HFFc6 (cell line): ENCODE measurements around the gene MNAT1. TPM values are rescaled to one million over a fixed set of nuclear protein-coding genes. Genes with fewer than 3 reads are reported as not detected.

Source experiments
- DNase-seq: peaks from one replicate; pipeline ENCODE4 v3.0.0-alpha.2; 2018
- H3K27ac Mint-ChIP-seq: 2 replicates; pipeline ENCODE4 v1.8.0; 2020; ENCODE audit warnings: mild to moderate bottlenecking, mixed read lengths
- H3K27me3 Mint-ChIP-seq: 2 replicates; pipeline ENCODE4 v1.8.0; 2021; ENCODE audit warnings: mild to moderate bottlenecking, moderate library complexity, mixed read lengths; ENCODE audit not compliant: insufficient read depth
- H3K36me3 Mint-ChIP-seq: 2 replicates; pipeline ENCODE4 v1.8.0; 2021; ENCODE audit warnings: low read depth, mixed read lengths
- H3K4me1 Mint-ChIP-seq: 2 replicates; pipeline ENCODE4 v1.8.0; 2020; ENCODE audit warnings: low read depth, mixed read lengths
- H3K4me3 Mint-ChIP-seq: 2 replicates; pipeline ENCODE4 v1.8.0; 2020; ENCODE audit warnings: mild to moderate bottlenecking, moderate library complexity, mixed read lengths
- H3K9me3 Mint-ChIP-seq: 2 replicates; pipeline ENCODE4 v1.8.0; 2020; ENCODE audit warnings: mild to moderate bottlenecking, mixed read lengths
- total RNA-seq, 6 experiments: library from RNA; stranded (reverse); fragmentation: NEBNext Ultra II Directional; extraction: Animal tissue kit (Norgen Biotek cat#: 25700); gene quantifications; 2 replicates in 1 of 6; 3 replicates in 5 of 6; pipeline ENCODE4 v1.2.3, GENCODE V29; 2021
- TF ChIP-seq, protein P1 (sequence below): fragments of 200-600 bp; sonication (generic); IDR thresholded peaks from 2 replicates; pipeline ENCODE4 v1.5.0; 2021; ENCODE audit warnings: antibody characterized with exemption, mild to moderate bottlenecking

The MNAT1 gene
- total RNA-seq, 6 experiments from 2014 or later = 55.8 to 69.4 (median 58.7) TPM

DNA sequence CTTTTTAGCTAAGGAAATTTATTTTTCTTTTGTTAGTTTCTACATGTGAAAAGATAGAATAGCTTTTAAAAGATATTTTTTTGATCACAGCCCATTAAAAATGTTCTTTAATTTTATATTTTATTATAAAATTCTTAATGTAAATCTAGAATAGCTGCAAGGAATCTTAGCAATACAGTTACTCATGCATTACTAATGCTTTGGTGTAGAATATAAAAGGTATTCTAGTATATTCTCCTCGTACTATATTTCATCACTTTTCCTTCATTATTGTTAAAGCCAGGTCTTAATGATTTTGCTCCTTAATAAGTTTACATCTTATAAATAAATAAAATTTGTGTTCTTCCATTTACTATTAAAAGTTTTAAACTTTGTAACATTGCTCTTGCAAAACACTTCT lies 82.6 kb downstream of the MNAT1 start:
- DNase-seq = no peak
- no peaks in the 10 kb centered on the region for H3K27me3 Mint-ChIP-seq
- H3K27ac Mint-ChIP-seq = no peak overlapping the region; the same call in 1 of the 2 replicates
- H3K4me3 Mint-ChIP-seq = no peak overlapping the region
- TF ChIP-seq, protein P1, sequence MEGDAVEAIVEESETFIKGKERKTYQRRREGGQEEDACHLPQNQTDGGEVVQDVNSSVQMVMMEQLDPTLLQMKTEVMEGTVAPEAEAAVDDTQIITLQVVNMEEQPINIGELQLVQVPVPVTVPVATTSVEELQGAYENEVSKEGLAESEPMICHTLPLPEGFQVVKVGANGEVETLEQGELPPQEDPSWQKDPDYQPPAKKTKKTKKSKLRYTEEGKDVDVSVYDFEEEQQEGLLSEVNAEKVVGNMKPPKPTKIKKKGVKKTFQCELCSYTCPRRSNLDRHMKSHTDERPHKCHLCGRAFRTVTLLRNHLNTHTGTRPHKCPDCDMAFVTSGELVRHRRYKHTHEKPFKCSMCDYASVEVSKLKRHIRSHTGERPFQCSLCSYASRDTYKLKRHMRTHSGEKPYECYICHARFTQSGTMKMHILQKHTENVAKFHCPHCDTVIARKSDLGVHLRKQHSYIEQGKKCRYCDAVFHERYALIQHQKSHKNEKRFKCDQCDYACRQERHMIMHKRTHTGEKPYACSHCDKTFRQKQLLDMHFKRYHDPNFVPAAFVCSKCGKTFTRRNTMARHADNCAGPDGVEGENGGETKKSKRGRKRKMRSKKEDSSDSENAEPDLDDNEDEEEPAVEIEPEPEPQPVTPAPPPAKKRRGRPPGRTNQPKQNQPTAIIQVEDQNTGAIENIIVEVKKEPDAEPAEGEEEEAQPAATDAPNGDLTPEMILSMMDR = no peak
- peaks cover 27% of the 10 kb centered on the region for H3K4me1 Mint-ChIP-seq
- peaks cover 13% of the 10 kb centered on the region for H3K36me3 Mint-ChIP-seq
- H3K9me3 Mint-ChIP-seq = no peaks in the 10 kb centered on the region

DNA sequence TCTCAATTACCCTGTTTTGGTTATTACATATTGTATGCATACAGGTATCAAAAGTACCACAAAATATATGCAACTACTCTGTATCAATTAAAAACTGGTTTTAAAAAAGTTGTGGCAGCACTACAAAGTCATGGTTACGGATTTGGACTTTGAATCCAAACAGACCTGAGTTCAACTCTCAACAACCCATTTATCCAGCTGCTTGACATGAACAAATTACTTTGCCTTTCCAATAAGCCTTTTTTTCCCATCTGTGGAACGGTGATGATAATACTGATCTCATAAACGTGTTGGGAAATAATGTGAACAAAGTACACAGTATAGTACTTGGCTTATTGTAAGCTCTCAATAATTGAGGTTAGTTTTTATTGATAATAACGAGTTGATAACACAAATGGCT lies 85.0 kb downstream of the MNAT1 start:
- Mint-ChIP-seq H3K27ac (no peak overlapping the region), H3K4me1 (peaks cover 27% of the 10 kb centered on the region), H3K36me3 (no peaks in the 10 kb centered on the region; the same call in 1 of the 2 replicates), H3K9me3 (no peaks in the 10 kb centered on the region), H3K27me3 (no peaks in the 10 kb centered on the region), H3K4me3 (no peak overlapping the region)
- no peak for DNase-seq
- TF ChIP-seq, protein P1 = no peak

DNA sequence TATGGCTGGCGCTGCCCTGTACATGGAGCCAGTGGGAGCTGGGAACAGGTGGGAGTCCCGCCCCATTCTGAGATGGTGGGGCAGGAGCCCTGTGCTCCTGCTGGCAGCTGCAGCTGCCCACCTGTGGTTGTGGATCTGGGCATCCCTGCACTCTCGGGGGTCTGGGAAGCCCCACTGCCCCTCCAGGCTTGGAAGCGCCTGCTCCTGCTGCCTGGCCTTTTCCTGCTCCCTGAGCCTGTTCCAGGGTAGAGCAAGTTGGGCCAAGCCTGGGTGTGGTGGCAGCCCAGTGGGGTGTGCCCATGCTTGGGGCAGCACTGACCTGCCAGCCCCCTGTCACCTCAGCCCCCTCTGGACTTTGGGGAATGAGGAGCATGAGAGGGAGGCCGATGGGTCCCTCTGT lies 104.0 kb downstream of the MNAT1 start:
- DNase-seq = no peak
- H3K27me3 Mint-ChIP-seq = no peaks in the 10 kb centered on the region
- H3K9me3 Mint-ChIP-seq = no peaks in the 10 kb centered on the region
- TF ChIP-seq, protein P1 = no peak
- H3K27ac Mint-ChIP-seq = no peak overlapping the region
- peaks cover 20% of the 10 kb centered on the region for H3K36me3 Mint-ChIP-seq
- H3K4me1 Mint-ChIP-seq = no peaks in the 10 kb centered on the region
- no peak overlapping the region for H3K4me3 Mint-ChIP-seq

DNA sequence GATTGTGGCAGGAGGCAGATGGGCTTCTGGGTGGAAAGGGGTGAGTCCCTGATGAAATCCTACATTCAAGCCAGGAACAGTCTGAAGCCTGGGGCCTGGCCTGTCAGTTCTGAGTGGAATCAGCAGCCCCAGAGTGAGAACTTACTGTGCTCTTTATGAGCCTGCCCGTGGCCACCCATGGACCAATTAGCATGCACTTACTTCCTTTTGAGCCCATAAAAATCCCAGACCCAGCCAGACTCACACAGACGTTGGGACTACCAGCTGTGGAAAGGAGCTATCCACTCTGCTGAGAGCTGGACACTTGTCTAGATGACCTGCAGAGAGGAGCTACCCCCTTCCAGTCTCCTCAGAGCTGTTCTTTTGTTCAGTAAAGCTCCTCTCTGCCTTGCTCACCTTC lies 104.5 kb downstream of the MNAT1 start:
- Mint-ChIP-seq H3K27me3 (no peaks in the 10 kb centered on the region), H3K36me3 (peaks cover 18% of the 10 kb centered on the region), H3K4me3 (no peak overlapping the region), H3K4me1 (no peaks in the 10 kb centered on the region), H3K27ac (no peak overlapping the region), H3K9me3 (no peaks in the 10 kb centered on the region)
- DNase-seq = no peak
- TF ChIP-seq, protein P1 = no peak

DNA sequence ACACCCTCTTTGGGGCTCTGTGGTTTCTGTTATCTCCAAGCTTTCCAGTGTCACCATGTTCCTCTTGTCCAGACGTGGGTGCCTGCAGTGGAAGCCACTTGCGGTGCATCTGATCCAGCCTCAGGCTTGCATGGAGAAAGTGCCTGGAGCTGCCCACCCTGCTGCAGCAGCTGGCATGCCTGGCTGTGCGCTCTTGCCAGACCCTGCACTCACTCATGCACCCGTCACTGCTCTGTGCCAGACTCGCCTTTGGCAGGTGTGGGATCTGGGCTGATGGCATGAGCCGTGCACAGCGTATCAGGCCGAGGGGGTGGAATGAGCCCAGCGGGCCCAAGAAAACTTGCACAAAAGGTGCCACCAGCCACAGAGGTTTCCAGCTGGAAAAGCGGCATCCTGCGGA lies 105.1 kb downstream of the MNAT1 start:
- H3K27me3 Mint-ChIP-seq = no peaks in the 10 kb centered on the region
- H3K9me3 Mint-ChIP-seq = no peaks in the 10 kb centered on the region
- H3K36me3 Mint-ChIP-seq = peaks cover 16% of the 10 kb centered on the region
- TF ChIP-seq, protein P1 = no peak
- H3K4me1 Mint-ChIP-seq = no peaks in the 10 kb centered on the region
- DNase-seq = no peak
- no peak overlapping the region for H3K4me3 Mint-ChIP-seq
- H3K27ac Mint-ChIP-seq = no peak overlapping the region

DNA sequence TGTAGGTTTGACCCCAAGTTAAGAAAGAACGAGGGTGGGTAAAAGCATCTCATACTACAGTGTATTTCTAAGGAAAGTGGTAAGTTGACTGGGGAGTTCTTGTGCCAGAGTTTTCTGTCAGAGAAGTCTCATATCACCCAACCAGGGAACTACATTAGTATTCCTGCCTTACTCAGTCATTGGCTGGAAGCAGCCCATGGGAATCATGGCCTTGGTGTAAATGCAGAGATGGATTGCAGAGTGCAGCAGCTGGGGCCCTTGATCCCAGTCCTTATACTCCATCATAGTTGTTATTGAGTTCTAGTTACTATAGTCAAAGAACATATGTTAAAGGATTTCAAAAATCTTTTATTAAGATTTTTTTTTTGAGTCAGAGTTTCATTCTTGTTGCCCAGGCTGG lies 105.8 kb downstream of the MNAT1 start:
- Mint-ChIP-seq H3K4me3 (no peak overlapping the region), H3K27ac (no peak overlapping the region), H3K9me3 (no peaks in the 10 kb centered on the region), H3K27me3 (no peaks in the 10 kb centered on the region), H3K36me3 (peaks cover 16% of the 10 kb centered on the region), H3K4me1 (no peaks in the 10 kb centered on the region)
- DNase-seq = no peak
- TF ChIP-seq, protein P1 = no peak
